Measurements from ENCODE around the gene TRPM3.

The TRPM3 gene

DNA sequence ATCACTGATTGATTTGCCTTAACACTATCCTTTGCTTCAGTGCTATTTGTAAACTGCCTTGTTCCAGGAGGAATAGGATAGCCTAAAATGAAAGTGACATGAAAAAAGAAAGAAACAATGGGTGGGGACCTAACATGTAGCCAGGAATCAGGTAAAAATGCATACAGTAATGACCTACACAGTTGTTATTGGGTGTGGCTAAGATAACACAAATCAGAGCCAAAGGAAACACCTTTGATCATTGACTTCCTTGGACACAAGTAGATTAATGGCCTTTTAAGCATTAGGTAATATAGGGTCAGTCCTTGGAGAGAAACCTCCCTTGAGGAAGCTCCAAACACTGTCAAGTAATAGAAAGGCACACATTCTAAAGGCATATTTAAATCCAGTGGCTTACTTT is 220.4 kb downstream of the TRPM3 start:
- no peak for DNase-seq (ENCODE audit: low read depth in 3 of 3, low spot score in 1 of 3)

DNA sequence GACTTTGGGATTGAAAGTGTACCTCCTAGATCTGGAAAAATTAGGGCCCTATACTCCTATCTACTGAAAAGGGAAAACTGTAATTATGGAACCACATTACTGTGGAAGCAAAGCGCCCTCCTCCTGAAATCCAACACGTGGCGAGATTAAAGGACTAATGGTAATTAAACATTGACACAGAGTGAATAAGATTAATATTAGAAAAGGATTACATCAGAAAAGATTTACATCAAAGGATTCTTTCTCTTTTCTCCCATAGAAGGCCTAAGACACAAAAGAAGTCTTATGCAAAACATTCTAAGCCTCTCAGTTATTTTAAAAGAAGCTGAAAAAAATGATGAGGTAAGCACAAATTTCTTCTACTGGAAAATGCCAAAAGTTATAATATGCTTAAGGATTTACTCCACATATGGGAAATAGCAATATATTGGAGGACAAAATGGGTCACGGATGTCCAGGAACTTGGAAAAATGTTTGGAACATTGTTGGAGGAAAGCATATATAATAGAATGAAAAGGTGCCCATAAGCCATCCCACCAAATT is 227.8 kb downstream of the TRPM3 start:
- DNase-seq (ENCODE audit: low read depth in 3 of 3, low spot score in 1 of 3) = no peak

DNA sequence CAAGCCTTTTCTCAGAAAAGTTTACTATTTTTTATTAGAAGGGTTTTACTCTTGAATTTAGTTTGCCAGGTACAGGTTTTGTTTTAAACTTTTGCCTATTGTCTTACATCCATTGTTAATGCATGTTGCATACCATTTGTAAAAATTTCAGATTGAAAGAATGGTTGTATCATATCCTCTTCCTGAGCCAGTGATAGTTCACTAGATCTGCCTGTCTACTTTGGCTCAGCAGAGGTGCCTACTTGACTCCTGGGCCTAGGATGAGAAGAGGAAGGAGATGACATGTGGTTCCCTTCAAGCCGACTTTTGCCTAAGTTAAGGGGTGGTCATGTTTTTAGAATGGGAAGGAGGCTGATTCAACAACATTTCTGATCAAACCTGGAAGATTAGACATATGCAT is 232.9 kb downstream of the TRPM3 start:
- DNase-seq (ENCODE audit: low read depth in 3 of 3, low spot score in 1 of 3) = no peak

DNA sequence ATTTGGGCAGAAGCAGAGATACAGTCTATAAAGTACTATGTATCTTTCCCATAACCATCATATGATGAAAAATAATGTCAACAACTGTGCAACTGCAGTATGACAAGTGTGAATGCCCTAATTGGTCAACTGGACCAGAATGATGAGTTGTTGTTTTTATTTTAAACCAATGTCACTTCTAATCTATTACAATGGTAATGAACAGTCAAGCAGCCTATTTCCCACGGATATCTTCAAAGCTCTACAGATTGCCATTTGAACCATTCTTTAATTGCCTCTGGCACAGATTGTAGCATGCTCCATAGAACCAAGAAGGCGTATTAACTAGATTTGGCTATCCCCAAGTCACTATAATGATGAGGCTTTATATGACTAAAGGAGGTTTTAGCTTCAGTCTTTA is 233.6 kb downstream of the TRPM3 start:
- no peak for DNase-seq (ENCODE audit: low read depth in 3 of 3, low spot score in 1 of 3)

DNA sequence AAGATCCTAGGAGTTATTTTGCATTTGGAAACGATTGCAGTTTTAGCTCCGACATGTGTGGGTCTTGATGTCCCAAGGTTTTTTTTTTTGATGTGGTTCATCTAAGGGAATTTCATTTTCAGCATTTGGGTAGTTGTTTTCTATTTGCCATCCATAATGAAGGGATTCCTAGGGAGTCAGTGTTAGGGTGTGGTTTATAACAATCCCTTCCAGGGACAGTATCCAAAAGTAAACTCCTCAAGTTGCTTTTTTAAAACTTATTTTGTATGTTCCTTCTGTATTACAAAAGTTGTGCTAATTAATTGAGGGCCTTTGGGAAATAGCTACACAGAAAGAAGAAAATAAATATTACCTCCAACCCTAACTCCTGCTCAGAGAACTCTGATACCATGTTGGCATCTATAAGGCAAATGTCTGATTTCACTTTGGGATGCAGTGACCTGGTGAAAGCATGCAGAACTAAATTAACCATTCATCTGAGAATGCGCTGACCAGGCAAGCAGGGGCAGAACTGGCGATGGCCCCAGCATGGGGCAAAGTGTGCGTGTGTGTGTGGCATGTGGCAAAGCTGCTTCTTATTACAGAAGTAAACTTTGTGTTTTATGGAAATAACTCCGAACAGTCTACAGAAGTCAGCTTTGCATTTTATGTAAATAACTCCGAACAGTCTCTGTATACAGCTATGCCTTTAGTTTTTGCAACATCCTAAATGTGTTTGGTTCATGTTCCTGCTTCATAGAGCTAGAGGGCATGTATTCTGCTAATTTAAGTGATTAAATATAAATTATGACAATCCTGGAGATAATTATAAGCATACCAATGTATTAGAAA is 237.2 kb downstream of the TRPM3 start:
- DNase-seq (ENCODE audit: low read depth in 3 of 3, low spot score in 1 of 3) = no peak

DNA sequence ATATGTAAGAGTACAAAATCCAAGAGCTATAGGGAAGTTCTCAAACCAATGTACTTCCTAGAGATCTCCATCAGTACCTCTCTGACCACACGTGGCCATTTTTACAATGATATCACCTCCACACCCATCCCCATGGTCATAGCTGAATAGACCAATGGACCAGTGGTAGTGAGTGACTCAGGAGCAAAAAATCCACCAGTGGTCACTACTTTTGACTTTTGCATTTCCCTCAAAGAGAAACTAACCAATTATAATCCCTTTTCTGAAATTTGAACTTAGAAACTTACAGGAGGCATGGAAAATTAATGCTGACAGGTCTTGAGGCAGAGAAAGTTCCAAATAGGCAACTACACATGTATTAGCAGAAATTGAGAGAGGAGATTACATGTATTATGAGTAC is 238.4 kb downstream of the TRPM3 start:
- no peak for DNase-seq (ENCODE audit: low read depth in 3 of 3, low spot score in 1 of 3)

DNA sequence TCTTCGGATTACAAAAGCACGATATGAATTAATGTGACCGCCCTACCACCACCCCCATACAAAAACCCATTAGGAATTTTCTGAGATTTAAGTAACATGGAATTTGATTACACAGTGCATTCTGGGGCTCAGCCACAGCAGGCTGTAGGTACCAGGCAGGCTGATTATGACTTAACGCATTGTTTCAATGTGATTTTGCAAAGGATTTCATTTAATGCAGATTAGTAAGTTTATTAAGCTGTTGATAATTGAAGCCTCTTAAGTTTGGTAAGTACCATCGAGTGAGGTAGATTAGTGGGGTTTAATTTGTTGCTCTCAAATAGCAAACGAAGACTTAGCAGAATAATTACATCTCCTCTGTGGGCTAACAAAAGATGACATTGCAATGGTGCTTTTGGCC is 240.1 kb downstream of the TRPM3 start:
- no peak for DNase-seq (ENCODE audit: low read depth in 3 of 3, low spot score in 1 of 3)

DNA sequence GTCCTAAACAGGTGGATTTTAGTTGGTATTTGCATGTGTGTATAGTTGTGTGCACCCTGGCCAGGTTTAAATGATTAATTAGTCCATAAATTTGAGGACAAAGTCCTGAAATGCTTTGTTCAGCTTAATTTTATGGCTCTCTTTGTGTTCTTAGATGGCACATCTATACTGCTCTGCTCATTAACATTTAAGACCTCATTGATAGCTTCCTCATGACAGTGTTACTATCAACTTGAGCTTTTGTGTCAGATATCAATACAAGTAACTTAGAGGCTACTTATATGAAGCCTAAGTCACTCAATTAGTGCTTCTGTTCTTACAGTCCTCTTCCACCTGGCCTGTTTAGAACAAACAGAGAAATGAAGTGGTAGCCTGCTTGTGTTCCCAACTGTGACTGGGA is 240.9 kb downstream of the TRPM3 start:
- no peak for DNase-seq (ENCODE audit: low read depth in 3 of 3, low spot score in 1 of 3)

DNA sequence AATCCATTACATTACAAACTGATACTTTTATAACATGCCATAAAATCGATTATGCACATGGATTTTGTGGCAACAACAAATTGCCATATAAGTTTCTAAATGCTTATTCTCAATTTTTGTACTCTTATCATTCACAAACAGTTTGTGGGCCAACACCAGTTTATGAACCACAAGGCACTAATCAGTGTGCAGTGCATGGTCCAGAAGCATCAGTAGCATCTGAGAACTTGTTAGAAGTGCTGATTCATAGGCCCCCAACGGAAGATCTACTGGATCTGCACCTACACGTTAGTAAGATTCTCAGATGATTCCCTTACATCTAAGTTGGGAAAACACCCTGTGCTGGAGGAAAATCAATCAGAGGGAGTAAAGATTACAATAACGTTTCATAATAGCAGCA is 242.8 kb downstream of the TRPM3 start:
- DNase-seq (ENCODE audit: low read depth in 3 of 3, low spot score in 1 of 3) = no peak

DNA sequence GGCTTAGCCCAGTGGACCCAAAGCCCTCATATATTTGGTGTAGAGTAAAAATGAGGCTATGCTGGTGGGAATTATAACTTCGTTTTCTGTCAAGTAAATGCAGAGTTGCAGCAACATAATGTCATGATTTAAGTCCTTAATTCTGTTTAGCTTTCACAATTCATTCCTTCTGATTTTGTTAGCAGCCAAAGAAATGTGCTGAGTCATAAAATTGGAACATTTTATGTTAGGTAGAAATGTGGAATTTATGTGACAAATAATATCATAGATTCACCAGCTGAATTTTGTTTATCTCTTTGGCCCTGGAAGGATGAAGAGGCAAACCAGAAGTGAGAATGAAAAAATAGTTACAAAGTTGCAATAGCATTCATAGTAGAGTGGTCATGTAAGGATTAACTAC is 247.0 kb downstream of the TRPM3 start:
- no peak for DNase-seq (ENCODE audit: low read depth in 3 of 3, low spot score in 1 of 3)

DNA sequence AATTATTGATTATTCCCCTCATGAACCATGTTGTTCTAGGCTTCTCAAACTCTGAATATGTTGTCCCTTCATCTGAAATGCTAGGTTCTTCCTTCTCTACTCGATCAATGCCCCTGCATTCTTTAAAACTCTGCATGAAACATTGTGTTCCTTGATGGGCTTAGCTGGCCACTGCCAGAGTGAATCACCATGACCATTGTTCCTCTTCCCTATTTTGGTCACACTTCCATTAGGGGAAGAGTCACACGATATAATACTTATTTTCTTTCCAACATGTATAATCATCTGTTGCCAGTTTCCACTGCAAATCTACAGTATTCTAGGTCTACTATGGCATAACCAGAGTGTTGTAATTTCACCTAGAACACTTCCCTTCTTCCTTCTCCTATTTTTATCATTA is 247.9 kb downstream of the TRPM3 start:
- DNase-seq (ENCODE audit: low read depth in 3 of 3, low spot score in 1 of 3) = no peak

DNA sequence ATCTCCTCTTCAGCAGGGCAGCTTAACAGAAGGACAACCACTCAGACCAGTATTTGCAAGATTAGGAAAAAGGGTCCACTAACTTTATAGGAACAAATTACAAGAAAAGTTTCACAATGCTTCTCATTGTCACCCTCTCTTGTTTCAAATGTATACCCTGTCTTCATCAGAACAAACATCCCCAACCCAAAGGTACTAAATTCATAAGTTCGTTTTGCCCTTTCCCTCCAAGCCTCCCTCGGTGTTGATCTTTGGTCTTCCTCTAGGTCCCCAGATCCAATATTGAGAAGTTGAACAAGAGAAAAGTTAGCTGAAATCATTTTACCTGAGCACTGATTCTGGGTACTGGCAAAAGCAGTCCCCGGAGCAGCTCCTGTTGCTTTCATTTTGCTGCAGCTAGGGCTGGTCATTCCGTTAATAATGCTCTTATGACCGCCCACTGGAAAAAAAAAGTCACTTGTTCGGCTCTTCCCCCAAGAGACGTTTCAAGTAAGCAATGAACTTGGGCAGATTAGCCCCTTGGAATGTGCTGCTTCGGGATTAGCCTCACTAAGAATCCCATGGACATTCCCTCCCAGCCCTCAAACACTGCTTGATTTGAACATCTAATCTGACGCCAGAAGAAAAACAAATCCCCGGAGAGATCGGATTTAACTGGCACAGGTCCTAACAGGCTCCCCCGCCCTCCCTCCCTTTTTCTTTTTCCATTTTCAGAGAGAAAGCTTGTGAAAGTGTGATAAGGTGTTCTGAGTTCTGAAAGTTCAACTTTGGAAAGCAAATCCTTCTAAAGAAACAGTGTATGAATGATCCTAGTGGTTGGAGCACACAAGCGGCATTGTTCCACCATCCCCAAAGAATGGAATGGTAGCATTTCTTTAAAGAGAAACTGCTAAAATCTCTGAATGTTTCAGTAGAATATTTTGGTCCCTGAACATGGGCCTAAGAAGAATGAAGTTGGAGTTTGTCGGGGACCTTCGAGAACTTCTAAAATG is 252.5 kb downstream of the TRPM3 start:
- DNase-seq (ENCODE audit: low read depth in 3 of 3, low spot score in 1 of 3) = no peak

DNA sequence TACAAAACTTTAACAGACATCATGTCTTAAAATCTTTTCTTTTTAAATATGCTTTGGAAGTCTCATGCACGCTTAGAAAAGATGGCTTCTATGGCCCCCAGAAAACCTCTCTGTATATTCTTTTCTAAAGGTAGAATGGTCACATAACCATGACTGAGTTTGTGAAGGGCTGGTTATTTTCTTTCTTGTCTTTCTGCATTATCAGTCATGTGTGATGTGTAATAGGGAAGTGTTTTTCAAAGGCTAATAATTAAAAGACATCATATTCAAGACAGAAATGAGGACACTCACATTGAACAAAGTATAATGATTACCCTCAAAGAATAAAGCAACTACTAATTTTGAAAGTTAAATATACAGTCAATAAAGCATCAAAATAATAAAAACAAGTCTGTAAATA is 253.4 kb downstream of the TRPM3 start:
- no peak for DNase-seq (ENCODE audit: low read depth in 3 of 3, low spot score in 1 of 3)

DNA sequence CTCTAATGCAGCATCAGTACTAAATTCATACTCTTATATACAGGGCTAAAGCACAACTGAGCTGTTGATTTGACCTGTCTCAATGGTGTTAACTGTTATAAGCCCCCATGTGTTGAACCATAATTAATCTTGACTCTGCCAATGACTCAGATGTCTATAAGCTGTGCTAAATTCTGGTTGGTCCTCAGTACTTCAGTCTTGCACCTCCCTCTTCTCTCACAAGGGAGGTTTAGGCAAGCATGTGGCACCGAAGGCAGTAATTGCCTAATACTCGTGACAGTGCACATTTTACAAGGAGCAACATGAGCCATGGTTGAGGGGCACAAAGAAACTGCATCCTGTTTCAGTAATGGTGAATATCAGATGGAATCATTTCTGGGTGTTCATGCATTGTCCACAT is 255.9 kb downstream of the TRPM3 start:
- DNase-seq (ENCODE audit: low read depth in 3 of 3, low spot score in 1 of 3) = no peak

DNA sequence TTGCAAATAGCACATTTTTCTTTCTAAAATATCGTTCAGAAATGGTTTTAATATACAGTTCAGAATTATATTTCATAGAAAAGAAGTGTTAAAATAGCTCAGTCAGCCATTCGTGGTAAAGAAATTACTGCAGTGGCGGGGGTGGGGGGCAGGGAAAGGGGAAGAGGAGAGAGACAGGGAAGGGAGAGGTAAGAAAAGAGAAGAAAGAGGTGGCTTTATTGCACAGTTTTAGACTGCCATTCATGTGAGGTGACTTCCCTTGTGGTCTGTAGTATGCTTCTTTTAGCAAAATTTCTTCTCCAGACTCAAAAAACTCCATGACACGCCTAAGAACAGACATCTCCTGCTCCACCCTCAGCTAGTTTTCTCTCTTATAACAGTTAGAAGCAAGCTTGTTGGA is 259.6 kb downstream of the TRPM3 start:
- DNase-seq (ENCODE audit: low read depth in 3 of 3, low spot score in 1 of 3) = no peak

DNA sequence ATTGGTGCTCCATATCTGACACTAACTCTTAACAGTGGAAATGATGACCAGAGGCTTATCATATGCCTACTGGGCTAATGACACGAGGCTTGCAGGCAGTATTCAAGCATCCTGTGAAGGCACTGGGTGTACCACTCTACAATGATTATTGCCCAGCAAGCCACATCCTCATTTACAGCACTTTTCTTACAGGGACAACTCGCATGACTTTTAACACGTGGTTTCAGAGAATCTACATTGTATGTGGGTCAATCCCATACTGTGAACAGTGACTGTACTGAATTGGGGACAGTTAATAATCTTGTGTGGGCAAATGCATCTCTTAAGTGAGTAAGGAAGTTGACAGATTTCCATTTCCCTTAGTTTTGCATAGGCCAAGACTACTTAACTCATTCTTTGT is 260.0 kb downstream of the TRPM3 start:
- DNase-seq (ENCODE audit: low read depth in 3 of 3, low spot score in 1 of 3) = no peak

DNA sequence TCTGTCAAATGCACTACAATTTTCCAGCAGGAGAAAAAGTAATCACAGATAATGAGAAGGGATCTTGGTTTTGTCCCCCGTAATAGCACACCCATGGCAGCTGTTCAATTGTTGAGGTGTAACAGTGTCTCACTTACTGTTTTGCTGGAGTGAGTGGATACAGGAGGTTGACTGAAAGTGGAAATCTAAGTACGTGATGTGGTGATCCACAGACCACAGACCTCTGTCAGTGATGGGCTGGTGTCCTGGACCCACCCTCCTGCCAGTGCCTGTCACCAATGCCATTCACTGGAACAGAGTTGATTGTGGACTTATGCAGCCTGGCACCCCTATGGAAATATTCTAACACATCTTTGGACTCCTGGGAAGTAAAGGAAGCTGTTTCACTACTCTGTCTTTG is 261.7 kb downstream of the TRPM3 start:
- DNase-seq (ENCODE audit: low read depth in 3 of 3, low spot score in 1 of 3) = no peak

DNA sequence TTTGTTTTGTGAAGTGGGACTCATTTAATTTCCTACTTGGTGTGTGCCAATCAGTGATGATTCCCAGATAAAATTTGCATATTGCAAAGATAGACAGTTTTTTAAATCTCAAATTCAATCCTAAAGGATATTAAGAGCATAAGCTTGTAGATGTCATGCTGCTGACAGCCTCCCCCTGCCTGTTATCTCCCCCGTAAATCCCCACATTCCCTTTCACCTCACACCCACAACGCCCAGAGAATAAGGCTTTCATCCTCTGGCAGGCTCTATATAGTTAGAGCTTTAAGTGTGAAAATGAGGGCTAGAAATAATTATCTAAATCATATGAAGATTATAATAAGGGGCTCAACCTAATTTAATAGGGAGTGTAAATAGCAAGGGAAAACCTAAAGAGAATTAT is 265.0 kb downstream of the TRPM3 start:
- no peak for DNase-seq (ENCODE audit: low read depth in 3 of 3, low spot score in 1 of 3)

DNA sequence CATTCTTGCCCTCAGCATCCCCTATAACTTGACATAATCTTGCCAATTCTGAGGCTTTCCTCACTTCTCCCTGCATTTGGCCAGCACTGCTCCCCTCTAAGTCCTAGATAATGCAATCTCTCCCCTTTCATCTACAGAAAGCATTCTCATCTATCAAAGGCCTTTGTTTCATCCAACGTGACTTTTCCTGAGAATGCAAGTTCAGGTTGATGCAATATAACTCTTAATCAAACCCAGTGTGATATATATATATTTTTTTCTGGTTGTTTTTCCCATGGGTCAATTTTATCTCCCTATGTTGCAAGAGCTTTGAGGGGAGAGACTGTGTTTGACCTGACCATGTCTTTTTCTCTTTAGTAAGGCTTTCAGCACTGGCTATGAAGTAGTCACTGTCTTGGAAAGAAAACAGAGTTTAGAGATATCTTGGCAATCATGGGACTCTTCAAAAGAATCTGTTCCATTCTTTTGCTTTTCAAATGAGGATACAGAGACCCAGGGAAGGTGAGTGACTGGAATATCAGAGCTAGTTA is 268.6 kb downstream of the TRPM3 start:
- no peak for DNase-seq (ENCODE audit: low read depth in 3 of 3, low spot score in 1 of 3)

DNA sequence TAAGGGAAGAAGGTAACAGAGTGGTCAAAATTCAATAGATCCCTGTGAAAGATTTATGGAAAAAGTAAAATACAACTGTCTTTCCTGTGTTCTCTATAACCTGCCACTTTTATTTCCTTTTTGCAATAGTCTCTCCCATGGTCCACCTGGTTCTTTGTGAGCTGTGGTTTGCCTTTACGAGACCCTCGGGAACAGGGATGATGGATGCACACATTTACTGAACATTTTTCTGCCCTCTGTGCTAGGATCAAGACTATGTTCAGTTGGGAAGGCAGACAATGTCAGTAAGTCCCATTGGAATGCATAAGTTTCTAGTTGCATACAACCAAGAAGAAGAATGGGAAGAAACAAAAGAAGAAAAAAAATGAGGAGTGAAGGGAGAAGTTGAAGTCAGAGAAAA is 281.2 kb downstream of the TRPM3 start:
- no peak for DNase-seq (ENCODE audit: low read depth in 3 of 3, low spot score in 1 of 3)

DNA sequence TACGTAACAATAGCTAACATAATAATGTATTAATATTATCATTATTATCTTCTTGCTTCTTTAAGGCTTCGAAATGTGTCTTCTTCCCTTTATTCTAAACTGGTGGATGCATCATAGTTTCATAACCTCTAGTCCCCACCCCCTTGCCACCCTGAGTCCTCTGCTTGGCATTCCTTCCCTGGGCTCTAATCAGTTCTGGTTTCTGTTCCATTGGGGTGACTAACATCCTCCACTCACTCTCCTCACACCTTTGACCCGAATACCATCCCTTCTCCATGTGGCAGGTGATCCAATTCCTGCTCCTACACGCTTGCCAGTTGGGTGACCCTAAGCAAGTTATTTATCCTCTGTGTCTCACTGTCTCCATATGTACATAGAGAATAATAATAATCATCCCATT is 286.1 kb downstream of the TRPM3 start:
- DNase-seq (ENCODE audit: low read depth in 3 of 3, low spot score in 1 of 3) = no peak

DNA sequence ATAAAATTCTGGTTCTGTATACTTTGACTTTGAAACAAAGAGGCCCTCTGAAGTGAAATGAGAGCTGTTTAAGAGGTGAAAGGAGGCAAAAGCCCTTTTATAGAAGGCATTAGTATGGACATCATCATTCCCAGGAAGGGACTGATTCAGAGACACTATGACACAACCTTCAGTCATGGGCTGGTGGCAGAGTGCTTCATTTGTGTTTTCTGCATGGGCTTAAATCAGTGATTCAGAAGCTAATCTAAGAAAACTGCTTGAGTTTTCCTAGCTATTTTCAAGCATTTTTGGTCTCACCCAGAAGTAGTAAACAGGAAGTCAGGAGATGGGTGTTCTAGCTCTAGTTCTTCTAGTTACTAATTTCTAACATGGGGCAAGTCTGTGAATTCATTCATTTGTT is 288.9 kb downstream of the TRPM3 start:
- DNase-seq (ENCODE audit: low read depth in 3 of 3, low spot score in 1 of 3) = no peak
